GM18499 (cell line): ENCODE data around the gene LDB1.

Source experiments
- ATAC-seq: cut with Tn5 transposase; IDR thresholded peaks from one replicate; pipeline ENCODE4 v1.9.1; 2021; ENCODE audit warnings: moderate number of reproducible peaks; ENCODE audit not compliant: insufficient read depth, unreplicated experiment

Gene LDB1

GRCh38 chr10:102120142-102120990 lies at the start of gene LDB1:
TSS of gene LDB1 (minus strand) at chr10:102120368. CDS start at chr10:102120110, 258 bp downstream.
- ATAC-seq, result no peak

- ATAC-seq, result no peak
Measured at GRCh38 chr10:102167861-102168260, 47.7 kb upstream of the LDB1 start.

- ATAC-seq, result no peak
Measured at GRCh38 chr10:102163342-102163989, 43.3 kb upstream of the LDB1 start.

- no peak for ATAC-seq
Measured at GRCh38 chr10:102159831-102160230, 39.7 kb upstream of the LDB1 start.

- ATAC-seq, result no peak
Measured at GRCh38 chr10:102159051-102159597, 39.0 kb upstream of the LDB1 start.

- ATAC-seq, result no peak
Measured at GRCh38 chr10:102157224-102157623, 37.1 kb upstream of the LDB1 start.

GRCh38 chr10:102154466-102155116 lies 34.4 kb upstream of the LDB1 start:
- ATAC-seq, result no peak

GRCh38 chr10:102153093-102153620 lies 33.0 kb upstream of the LDB1 start:
- ATAC-seq, result no peak

GRCh38 chr10:102152545-102152890 lies 32.4 kb upstream of the LDB1 start:
- no peak for ATAC-seq

GRCh38 chr10:102151774-102152544 lies 31.8 kb upstream of the LDB1 start, which contains the start of gene NOLC1:
TSS of gene NOLC1 (plus strand) at chr10:102152389. CDS start at chr10:102152411, 22 bp downstream.
- peak; percentile 82 for ATAC-seq

GRCh38 chr10:102150970-102151773 lies 31.0 kb upstream of the LDB1 start:
- ATAC-seq, result no peak

- ATAC-seq, result no peak
Measured at GRCh38 chr10:102148275-102148674, 28.1 kb upstream of the LDB1 start.

- no peak for ATAC-seq
Measured at GRCh38 chr10:102147561-102147960, 27.4 kb upstream of the LDB1 start.

- no peak for ATAC-seq
Measured at GRCh38 chr10:102146971-102147428, 26.8 kb upstream of the LDB1 start.

- ATAC-seq, result no peak
Measured at GRCh38 chr10:102141583-102142107, 21.5 kb upstream of the LDB1 start.

GRCh38 chr10:102140913-102141540 lies 20.9 kb upstream of the LDB1 start:
- no peak for ATAC-seq

GRCh38 chr10:102140218-102140617 lies 20.1 kb upstream of the LDB1 start:
- ATAC-seq, result no peak
